ENCODE results near the gene PDSS2.

Gene PDSS2

GRCh38 chr6:107357031-107357430, 102.3 kb downstream of the PDSS2 start:
- no peak for DNase-seq

DNA sequence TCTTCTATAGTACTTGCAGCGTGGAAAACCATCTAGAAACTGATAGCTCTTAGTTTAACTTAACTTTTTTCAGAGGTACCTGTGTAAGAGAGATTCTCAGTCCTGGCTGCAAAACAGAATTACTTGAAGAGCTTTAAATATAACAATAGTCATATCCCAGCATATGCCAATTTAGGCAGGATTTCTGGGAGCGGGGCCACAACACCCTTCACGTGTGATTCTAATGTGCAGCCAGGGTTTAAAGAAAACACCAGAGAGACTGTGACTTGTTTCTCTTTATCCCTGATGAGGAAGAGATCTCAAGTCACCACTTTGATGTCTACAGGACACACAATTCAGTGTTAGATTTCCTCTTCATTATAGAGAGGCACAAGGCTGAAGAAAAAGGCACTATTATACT, 103.7 kb downstream of the PDSS2 start:
- no peak for DNase-seq

- no peak for DNase-seq
Measured at GRCh38 chr6:107354451-107354850, 104.9 kb downstream of the PDSS2 start.

DNA sequence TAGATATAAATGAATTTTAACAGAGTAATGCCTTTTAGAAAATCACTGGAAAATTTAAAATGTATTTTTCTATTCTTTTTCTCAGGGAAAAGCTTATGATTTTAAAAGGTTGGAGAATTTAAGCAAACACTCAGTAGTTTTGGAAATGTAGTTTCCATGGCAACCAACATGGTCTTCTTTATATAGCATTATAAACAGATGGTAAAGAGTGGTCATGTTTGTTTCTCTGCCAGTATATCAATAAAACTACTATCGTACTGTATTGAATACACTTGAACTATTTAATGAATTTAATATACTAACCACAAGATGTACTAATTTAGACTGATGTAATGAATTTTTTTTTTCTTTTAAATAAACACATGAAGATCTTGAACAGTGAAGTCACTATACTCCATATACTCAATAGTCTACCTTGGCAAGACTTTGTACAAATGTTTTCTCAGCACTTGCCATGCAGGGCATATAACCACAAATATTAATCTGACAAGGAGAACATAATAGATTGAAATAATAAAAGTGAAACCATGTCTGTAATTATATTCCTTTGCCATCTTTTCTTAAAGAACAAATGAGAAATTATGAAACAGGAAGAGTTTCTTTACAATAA, 105.5 kb downstream of the PDSS2 start:
- DNase-seq, result no peak

GRCh38 chr6:107348224-107348623, 111.1 kb downstream of the PDSS2 start:
- DNase-seq, result no peak

DNA sequence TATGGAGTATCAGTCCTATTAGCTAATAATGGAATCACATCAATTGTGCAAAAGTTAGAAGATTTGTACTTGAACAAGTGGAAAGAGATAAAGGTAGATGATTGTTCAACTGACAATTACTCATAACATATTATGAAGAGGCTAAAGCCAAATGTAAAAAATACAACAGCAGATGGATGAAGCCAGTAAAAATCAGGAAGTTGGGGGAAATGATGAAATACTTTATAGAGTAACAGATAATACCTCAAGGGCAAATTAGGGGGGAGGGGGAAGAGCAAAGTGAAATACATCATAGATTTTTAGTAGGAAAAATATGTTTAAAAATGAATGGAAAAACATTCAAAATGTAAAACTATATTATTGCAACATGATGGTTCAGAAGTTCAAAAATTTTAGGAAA, 114.0 kb downstream of the PDSS2 start:
- no peak for DNase-seq

GRCh38 chr6:107344981-107345380, 114.4 kb downstream of the PDSS2 start:
- DNase-seq, result no peak

GRCh38 chr6:107344383-107344782, 115.0 kb downstream of the PDSS2 start:
- no peak for DNase-seq

GRCh38 chr6:107342144-107342543, 117.2 kb downstream of the PDSS2 start:
- no peak for DNase-seq

DNA sequence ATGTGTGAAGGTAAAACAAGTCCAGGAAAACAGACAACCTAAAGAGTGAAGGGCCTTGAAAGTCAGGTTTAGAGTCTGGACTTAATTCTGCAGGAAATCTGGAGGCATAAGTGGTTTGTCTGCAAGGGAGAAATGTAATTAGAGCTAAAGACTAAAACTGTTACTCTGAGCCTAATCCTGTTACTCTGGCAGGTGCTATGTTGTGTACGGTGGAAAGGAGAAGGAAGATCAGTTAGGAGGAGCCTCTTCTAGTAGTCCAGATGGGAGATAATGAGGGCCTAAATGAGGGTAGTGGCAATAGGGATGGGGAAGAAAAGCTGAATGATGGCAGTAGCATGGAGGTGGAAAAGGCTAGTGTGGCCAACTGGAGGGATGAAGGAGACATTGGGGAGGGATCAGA, 118.5 kb downstream of the PDSS2 start:
- DNase-seq, result no peak

DNA sequence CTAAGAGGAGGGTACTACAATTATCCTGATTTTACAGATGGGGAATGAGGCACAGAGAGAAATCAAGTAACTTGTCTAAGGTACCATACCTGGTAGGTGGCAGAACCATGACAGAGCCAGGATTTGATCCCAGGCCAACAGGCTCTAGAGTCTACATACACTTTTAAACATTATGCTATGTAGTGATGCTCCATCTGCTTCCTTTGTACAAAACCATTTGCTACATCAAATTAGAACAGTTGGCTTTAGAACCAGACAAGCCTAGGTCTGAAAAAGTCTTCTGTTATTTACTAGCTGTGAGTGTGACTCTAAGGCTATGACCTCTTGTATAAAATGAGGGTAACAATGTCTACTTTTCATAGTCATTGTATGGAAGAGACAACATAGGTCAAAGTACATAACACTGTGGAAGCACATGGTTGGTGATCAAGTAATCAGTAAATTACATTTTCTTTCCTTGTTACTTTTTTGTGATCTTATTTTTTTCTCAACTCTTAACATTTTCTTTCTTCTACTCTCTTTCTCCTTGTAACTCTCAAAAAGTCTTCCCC, 122.1 kb downstream of the PDSS2 start:
- DNase-seq, result no peak

DNA sequence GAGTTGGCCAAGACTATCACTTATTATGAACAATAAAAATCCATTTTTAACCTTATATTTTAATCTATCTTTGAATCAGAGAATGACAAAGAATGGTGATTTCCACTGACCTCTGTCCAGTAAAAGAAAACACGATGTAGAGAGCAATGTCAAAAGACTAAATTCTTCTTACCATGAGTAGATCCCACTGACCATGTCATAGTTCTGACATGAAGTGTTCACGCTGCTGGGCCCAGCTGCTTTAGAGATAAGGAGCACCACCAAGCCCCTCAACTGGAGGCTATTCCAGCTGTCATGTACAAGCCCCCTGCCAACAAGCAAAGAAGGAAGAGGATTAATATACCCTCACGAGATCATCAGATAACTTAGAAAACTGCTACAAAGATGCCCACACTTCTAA, 125.3 kb downstream of the PDSS2 start:
- no peak for DNase-seq

DNA sequence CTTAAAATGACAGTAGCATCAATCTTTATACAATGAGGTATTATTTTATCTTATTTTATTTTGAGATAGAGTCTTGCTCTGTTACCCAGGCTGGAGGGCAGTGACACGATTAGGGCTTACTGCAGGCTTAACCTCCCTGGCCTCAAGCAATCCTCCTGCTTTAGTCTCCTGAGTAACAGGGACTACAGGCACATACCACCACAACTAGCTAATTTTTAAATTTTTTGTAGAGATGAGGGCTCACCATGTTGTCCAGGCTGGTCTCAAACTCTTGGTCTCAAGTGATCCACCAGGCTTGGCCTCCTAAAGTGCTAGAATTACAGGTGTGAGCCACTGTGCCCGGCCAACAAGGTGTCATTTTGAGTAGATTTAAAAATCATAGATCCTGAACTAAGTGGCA, 125.9 kb downstream of the PDSS2 start:
- no peak for DNase-seq

DNA sequence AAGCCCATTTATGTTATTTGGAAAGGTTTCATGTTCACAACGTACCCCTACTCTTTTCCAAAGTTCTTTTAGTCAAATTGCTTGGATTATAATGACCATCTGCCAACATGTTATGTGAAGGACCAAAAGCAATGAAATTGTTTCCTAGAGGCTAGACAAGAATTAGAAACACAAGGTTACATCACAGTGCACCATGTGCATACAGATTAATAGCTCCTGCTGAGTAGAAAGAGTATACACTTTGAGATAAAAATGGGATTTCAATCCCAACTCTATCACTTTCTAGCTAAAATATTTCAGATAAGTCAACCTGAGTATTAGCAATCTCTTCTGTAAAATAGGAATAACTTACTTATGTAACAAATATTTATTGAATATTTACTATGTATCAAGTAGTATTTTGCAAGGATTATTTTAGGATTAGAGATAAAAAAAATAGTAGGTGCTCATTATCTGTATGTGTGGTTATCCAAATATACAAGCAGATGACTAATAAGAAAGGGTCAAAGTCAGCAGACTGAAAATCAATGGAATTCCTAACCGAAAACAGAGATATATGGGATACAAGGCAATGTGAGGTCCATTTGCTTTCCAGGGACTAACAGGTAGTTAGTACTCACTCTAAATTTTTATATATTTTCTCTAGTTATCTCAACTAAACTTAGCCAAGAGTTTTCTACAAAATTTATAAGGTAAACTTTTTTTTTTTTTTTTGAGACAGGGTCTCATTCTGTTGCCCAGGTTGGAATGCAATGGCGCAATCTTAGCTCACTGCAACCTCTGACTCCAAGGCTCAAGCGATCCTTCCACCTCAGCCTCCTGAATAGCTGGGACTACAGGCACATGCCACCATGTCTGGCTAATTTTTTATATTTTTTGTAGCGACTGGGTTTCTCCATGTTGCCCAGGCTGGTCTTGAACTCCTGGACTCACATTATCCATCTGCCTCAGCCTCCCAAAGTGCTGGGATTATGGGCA, 127.7 kb downstream of the PDSS2 start:
- DNase-seq, result no peak

GRCh38 chr6:107330168-107330567, 129.2 kb downstream of the PDSS2 start:
- no peak for DNase-seq

DNA sequence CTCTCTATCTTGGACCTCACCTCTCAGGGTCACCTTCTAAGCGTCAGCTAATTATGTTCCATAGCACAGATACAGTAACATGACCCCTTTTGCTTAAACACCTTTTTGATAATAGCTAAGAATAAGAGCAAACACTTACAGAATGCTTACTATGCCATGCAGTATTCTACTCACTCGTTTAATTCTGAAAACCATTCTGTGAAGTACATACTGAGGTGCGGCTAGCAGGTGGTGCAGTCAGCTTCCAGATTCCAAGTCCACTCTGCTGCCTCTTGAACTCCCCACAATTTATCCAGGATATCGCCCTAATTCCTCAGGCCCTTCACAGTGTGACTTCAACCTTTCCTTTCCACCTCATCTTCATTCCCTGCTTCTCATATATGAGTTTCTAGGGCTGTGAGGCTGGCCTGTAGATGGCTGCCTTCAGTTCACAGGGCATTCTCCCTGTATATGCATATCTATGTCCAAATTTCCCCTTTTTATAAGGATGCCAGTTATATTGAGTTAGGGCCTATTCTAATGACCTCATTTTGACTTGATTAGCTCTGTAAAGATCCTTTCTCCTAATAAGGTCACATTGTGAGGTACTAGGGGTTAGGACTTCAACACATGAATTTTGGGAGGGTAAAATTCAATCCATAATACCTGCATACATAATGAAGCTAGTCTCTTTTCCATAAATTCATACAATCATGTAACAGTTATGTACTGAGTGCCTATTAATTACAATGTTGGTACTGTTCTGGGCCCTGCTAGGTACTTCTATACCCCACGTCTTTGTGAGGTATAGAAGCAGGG, 130.1 kb downstream of the PDSS2 start:
- no peak for DNase-seq

DNA sequence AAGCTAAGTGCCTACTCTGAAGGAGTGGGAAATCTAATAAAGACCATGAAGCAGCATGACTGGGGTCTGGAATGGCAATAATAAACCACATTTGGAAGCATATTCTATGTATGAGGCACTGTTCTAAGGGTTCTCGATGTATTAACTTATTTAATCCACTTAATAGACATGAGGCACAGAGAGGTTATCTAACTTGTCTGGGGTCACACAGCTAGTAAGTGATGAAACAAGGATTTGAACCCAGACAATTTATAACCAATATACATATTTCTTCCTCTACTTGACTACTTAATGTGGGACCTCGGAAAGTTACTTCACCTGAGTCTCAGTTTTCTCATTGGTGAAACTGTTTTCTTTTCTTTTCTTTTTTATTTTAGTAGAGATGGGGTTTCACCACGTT, 131.3 kb downstream of the PDSS2 start:
- DNase-seq, result no peak

- DNase-seq, result no peak
Measured at GRCh38 chr6:107323133-107323785, 136.1 kb downstream of the PDSS2 start.

DNA sequence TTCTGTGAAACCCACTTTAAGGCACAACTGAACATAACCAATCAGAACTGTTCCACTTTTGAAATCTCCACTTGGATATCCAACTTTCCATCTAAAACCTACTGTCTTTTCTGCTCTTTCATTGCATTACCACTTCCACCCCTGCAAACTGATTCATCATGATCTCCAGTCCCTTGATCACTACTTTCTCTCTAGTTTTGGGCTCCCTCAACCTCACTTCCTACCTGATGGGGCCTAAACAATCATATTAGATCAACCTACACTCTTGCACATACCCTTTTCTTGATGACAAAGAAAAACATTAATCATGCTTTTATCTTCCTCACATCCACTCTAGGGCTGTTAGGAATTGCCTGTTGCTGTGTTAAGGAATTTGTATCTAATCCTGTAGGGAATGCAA, 137.6 kb downstream of the PDSS2 start:
- DNase-seq, result no peak

DNA sequence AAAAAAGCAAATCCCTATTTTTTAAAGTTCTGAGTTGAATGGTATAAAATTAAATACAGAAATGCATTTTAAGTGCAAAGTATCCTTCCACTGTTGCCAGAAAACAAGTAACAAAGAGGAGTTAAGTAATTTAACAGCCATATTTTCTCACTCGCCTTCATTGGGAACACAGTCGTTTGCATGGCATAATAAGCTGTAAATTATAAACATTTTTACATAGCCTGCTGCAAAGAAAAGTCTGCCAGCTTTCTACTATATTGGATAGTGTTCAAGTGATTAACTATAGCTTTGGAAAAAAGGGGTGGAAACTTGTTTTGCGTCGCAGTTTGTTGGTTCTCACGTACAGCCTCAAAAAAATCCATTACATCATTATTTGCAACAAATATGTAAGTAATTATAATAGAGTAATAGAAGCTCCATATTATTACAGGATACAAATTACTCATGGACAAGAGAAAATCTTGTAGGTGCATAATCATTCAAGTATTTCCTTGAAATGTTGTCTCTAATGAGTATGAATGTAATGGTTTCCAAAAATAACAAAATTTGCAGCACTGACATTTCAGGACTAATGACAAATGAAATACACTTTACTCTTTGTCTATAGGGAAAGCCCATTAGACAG, 139.3 kb downstream of the PDSS2 start:
- DNase-seq, result no peak

GRCh38 chr6:107318100-107318736, 141.1 kb downstream of the PDSS2 start:
- DNase-seq, result peak; percentile 66

GRCh38 chr6:107315114-107315513, 144.2 kb downstream of the PDSS2 start:
- no peak for DNase-seq
